ENCODE measurements around the gene BRSK2.

Gene BRSK2

GRCh38 chr11:1449490-1450243 is 59.9 kb downstream of the BRSK2 start:
- no peak for DNase-seq (ENCODE audit: extremely low spot score)
- CTCF ChIA-PET = no interaction called here
- POLR2A ChIA-PET = no interaction called here
- no peak for TF ChIP-seq ELF4 (IDR thresholded peaks at IDR 0.05)
- no peak for TF ChIP-seq CTBP1 (IDR thresholded peaks at IDR 0.05; ENCODE audit: borderline replicate concordance)
- TF ChIP-seq FOXM1 (IDR thresholded peaks at IDR 0.05; ENCODE audit: borderline replicate concordance) = no peak
- no peak for TF ChIP-seq SUZ12 (IDR thresholded peaks at IDR 0.05)
- TF ChIP-seq TARDBP (IDR thresholded peaks at IDR 0.05) = no peak
- no peak for TF ChIP-seq FOXA1 (IDR thresholded peaks at IDR 0.05)
- TF ChIP-seq ARNT (IDR thresholded peaks at IDR 0.05) = no peak
- no peak for TF ChIP-seq LEF1 (IDR thresholded peaks at IDR 0.05; ENCODE audit: borderline replicate concordance)

GRCh38 chr11:1450344-1450875 is 60.7 kb downstream of the BRSK2 start:
- TF ChIP-seq FOXM1 (IDR thresholded peaks at IDR 0.05; ENCODE audit: borderline replicate concordance) = no peak
- no peak for TF ChIP-seq TARDBP (IDR thresholded peaks at IDR 0.05)
- TF ChIP-seq SUZ12 (IDR thresholded peaks at IDR 0.05) = no peak
- no peak for TF ChIP-seq ARNT (IDR thresholded peaks at IDR 0.05)
- TF ChIP-seq LEF1 (IDR thresholded peaks at IDR 0.05; ENCODE audit: borderline replicate concordance) = no peak
- no peak for TF ChIP-seq L3MBTL2 (conservative IDR thresholded peaks at IDR 0.05)
- no peak for TF ChIP-seq BHLHE40 (IDR thresholded peaks at IDR 0.05; ENCODE audit: borderline replicate concordance)
- no peak for TF ChIP-seq FOXK2 (IDR thresholded peaks at IDR 0.05)
- TF ChIP-seq SP1 (IDR thresholded peaks at IDR 0.05) = no peak
- CTCF ChIA-PET = no interaction called here
- POLR2A ChIA-PET = no interaction called here
- DNase-seq (ENCODE audit: extremely low spot score) = no peak

GRCh38 chr11:1450949-1451710 is 61.4 kb downstream of the BRSK2 start:
- ChIA-PET CTCF (no interaction called here), POLR2A (no interaction called here)
- no peak for DNase-seq (ENCODE audit: extremely low spot score)
- TF ChIP-seq NFRKB (IDR thresholded peaks at IDR 0.05) (no peak), BHLHE40 (IDR thresholded peaks at IDR 0.05; ENCODE audit: borderline replicate concordance) (no peak), PKNOX1 (IDR thresholded peaks at IDR 0.05) (no peak), FOXM1 (IDR thresholded peaks at IDR 0.05; ENCODE audit: borderline replicate concordance) (no peak), ZNF384 (IDR thresholded peaks at IDR 0.05) (no peak), CTBP1 (IDR thresholded peaks at IDR 0.05; ENCODE audit: borderline replicate concordance) (no peak), FOXA1 (IDR thresholded peaks at IDR 0.05) (no peak), ELF4 (IDR thresholded peaks at IDR 0.05) (no peak), TARDBP (IDR thresholded peaks at IDR 0.05) (no peak), L3MBTL2 (conservative IDR thresholded peaks at IDR 0.05) (no peak), SP1 (IDR thresholded peaks at IDR 0.05) (no peak)

GRCh38 chr11:1451781-1452470 is 62.2 kb downstream of the BRSK2 start:
- CTCF ChIA-PET = no interaction called here
- no peak for TF ChIP-seq ZNF384 (IDR thresholded peaks at IDR 0.05)
- no peak for TF ChIP-seq BHLHE40 (IDR thresholded peaks at IDR 0.05; ENCODE audit: borderline replicate concordance)
- no peak for TF ChIP-seq HDGF (IDR thresholded peaks at IDR 0.05; ENCODE audit: borderline replicate concordance)
- POLR2A ChIA-PET = no interaction called here
- no peak for DNase-seq (ENCODE audit: extremely low spot score)

- ChIA-PET CTCF (no interaction called here), POLR2A (no interaction called here)
- no peak for DNase-seq (ENCODE audit: extremely low spot score)
- TF ChIP-seq ELF4 (IDR thresholded peaks at IDR 0.05) = no peak
- no peak for TF ChIP-seq BHLHE40 (IDR thresholded peaks at IDR 0.05; ENCODE audit: borderline replicate concordance)
- TF ChIP-seq SUZ12 (IDR thresholded peaks at IDR 0.05) = no peak
- no peak for TF ChIP-seq FOXM1 (IDR thresholded peaks at IDR 0.05; ENCODE audit: borderline replicate concordance)
- TF ChIP-seq FOXK2 (IDR thresholded peaks at IDR 0.05) = no peak
- no peak for TF ChIP-seq SP1 (IDR thresholded peaks at IDR 0.05)
- TF ChIP-seq PKNOX1 (IDR thresholded peaks at IDR 0.05) = no peak
- no peak for TF ChIP-seq NFRKB (IDR thresholded peaks at IDR 0.05)
Measured at GRCh38 chr11:1452744-1453143, 63.0 kb downstream of the BRSK2 start.

GRCh38 chr11:1453611-1454034 is 63.9 kb downstream of the BRSK2 start:
- POLR2A ChIA-PET = no interaction called here
- CTCF ChIA-PET = interaction anchor here (0.6 kb wide), 1 partner anchor 834 kb away, joined by 3 read pairs; no protein-coding TSS in a partner anchor
- TF ChIP-seq CTBP1 (IDR thresholded peaks at IDR 0.05; ENCODE audit: borderline replicate concordance) (no peak), SUZ12 (IDR thresholded peaks at IDR 0.05) (no peak), FOXA1 (IDR thresholded peaks at IDR 0.05) (no peak), NFRKB (IDR thresholded peaks at IDR 0.05) (no peak), ARNT (IDR thresholded peaks at IDR 0.05) (no peak), LEF1 (IDR thresholded peaks at IDR 0.05; ENCODE audit: borderline replicate concordance) (no peak), BHLHE40 (IDR thresholded peaks at IDR 0.05; ENCODE audit: borderline replicate concordance) (no peak), FOXK2 (IDR thresholded peaks at IDR 0.05) (no peak)
- no peak for DNase-seq (ENCODE audit: extremely low spot score)
